ENCODE results near the gene FEZF1. TPM values are rescaled to one million over a fixed set of nuclear protein-coding genes. Genes with fewer than 3 reads are reported as not detected.

The FEZF1 gene
- not detected in 2 replicates for total RNA-seq

DNA sequence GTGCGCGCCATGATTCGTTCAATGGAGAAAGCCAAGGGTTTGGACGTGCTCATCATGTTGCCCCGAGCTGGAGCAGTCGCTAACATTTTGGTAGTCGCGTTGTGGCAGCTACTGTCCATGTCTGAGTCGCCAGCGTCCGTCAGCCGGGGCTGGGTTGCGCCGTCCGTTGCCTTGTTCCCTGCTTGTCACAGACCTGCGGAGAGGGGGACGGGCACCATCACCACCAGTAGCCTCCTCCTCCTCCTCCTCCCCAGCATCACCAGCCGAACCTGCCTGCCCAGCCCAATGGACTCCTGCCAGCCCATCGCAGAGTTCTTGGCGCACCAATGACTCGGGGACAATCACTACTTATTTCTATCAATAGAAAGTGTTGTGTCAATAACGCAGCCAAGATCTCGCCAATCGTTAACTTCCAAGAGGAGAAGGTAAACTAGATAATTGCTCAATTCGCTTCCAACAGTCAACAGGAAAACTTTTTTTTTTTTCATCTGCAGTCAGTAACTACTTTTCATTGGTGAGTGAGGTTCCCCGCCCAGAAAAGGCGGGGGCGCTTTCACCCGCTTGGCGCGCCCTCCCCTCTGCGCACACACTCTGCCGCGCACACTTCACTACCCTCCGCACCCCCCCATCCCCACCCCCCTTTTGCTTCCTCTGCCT is at the start of gene FEZF1:
Gene FEZF1 (minus strand): TSS at position 432 of the 657 bp plus-strand sequence. CDS start 313 bp downstream, at position 119.

Other genes starting within 250 kb of the FEZF1 start
- gene AASS, start 160.5 kb downstream of the FEZF1 start, total RNA-seq: 25.7 and 30.2 TPM in 2 replicates